HFF-Myc (cell line): Measurements from ENCODE around the gene ZNF473.
"Not testable (repeated sequence)": the region's sequence is repeated elsewhere in the genome, so short reads cannot be mapped to it uniquely, and the experiment has no call there.

ENCODE experiments used
- DNase-seq: peaks from one replicate; pipeline ENCODE4 v3.0.0-alpha.2; 2011; ENCODE audit warnings: low read depth; ENCODE audit errors: extremely low read depth
- H3K4me3 ChIP-seq: replicated peaks from 2 replicates; pipeline ENCODE4 v1.5.1; 2011; ENCODE audit warnings: low read depth, mild to moderate bottlenecking, control low read depth, low read length
- TF ChIP-seq, protein P1 (sequence below): IDR thresholded peaks from 2 replicates; pipeline ENCODE4 v1.5.1; 2012; ENCODE audit warnings: mild to moderate bottlenecking, low read depth, low read length, control low read depth; ENCODE audit errors: missing control alignments

The ZNF473 gene

DNA sequence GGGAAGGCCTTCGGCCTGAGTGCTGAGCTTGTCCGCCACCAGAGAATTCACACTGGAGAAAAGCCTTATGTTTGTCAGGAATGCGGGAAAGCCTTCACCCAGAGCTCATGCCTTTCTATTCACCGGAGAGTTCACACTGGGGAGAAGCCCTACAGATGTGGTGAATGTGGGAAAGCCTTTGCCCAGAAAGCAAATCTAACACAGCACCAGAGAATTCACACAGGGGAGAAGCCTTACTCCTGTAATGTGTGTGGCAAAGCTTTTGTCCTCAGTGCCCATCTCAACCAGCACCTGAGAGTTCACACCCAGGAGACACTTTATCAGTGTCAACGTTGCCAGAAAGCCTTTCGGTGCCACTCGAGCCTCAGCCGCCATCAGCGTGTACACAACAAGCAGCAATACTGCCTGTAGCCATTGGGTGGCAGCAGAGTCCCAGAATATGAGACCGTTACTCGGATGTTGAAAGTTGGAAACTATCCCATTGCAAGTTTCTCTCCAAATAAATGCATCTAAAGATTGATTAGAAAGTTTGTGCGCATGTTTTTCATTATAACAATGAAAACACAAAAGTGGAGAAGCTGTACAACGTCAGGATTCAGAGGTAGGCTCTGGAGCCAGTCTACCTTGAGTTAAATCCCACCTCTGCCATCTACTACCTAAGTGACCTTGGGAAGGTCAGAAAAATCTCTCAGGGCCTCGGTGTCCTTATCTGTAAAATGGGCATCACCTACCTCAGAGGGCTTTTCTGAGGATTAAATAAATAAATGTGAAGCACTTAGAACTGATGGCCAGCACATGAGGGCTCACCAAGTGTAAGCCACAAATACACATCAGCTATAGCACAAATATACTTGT, 21.1 kb downstream of the ZNF473 start:
- TF ChIP-seq, protein P1, sequence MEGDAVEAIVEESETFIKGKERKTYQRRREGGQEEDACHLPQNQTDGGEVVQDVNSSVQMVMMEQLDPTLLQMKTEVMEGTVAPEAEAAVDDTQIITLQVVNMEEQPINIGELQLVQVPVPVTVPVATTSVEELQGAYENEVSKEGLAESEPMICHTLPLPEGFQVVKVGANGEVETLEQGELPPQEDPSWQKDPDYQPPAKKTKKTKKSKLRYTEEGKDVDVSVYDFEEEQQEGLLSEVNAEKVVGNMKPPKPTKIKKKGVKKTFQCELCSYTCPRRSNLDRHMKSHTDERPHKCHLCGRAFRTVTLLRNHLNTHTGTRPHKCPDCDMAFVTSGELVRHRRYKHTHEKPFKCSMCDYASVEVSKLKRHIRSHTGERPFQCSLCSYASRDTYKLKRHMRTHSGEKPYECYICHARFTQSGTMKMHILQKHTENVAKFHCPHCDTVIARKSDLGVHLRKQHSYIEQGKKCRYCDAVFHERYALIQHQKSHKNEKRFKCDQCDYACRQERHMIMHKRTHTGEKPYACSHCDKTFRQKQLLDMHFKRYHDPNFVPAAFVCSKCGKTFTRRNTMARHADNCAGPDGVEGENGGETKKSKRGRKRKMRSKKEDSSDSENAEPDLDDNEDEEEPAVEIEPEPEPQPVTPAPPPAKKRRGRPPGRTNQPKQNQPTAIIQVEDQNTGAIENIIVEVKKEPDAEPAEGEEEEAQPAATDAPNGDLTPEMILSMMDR, result peak; percentile 57
- no peak for DNase-seq
- no peak overlapping the region for H3K4me3 ChIP-seq

DNA sequence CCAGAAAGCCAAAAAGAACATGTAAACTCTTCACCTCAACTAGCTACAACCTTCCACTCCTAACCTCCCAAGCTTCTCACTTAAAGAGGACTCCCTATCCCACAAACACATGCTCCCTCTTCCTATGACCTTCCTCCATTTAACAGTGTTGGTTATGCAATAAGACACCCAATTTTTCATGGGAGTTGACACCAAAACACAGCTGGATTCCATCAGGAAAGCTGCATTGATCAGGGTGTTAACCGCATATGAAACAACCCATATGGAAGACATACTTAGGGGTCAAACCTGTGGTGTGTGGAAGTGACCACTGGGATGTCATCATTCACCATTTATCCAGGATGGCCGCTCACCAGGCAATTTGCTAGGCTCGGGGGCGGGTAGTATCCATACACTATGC, 21.9 kb downstream of the ZNF473 start:
- TF ChIP-seq, protein P1, result no peak
- no peak overlapping the region for H3K4me3 ChIP-seq
- no peak for DNase-seq

DNA sequence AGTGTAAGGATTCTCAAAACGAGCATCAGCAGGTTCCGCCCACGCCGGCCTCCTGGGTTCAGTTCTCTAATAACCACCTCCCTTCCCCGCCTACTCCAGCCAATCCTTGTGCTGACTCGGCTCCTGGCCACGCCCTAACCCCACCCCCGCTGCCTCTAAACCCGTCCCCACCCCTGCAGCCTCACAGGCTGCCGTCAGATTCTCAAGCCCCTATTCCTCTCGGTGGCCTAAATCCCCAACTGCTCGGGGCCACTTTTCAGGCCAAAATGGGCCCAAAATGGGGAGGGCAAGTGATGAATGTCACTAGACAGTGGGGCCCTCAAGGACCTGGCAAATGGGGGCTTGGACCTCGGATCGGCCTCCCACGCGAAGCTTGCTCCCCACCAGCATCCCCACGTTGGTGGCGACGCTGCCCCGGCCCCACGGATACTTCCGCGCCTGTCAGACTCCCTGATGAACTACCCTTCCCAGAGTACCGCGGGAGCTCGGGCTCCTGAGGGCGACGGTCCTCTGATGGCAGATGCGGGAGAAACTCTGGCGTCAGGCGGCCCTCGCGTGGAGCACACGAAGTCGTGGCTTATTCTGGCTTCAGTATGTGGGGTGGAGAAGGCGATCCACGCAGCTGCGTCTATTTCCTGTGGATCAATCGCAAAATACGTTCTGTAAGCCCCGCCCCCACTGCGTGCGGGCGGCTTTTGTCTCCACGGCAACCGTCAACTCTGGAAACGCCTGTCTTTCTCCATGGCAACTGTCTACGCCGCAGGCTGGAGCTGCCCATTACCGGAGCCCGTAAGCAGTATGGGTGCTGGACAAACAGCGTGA, 24.8 kb downstream of the ZNF473 start:
- TF ChIP-seq, protein P1, result no peak
- peak; percentile 45 for DNase-seq
- peak overlapping the region; percentile 45 for H3K4me3 ChIP-seq

DNA sequence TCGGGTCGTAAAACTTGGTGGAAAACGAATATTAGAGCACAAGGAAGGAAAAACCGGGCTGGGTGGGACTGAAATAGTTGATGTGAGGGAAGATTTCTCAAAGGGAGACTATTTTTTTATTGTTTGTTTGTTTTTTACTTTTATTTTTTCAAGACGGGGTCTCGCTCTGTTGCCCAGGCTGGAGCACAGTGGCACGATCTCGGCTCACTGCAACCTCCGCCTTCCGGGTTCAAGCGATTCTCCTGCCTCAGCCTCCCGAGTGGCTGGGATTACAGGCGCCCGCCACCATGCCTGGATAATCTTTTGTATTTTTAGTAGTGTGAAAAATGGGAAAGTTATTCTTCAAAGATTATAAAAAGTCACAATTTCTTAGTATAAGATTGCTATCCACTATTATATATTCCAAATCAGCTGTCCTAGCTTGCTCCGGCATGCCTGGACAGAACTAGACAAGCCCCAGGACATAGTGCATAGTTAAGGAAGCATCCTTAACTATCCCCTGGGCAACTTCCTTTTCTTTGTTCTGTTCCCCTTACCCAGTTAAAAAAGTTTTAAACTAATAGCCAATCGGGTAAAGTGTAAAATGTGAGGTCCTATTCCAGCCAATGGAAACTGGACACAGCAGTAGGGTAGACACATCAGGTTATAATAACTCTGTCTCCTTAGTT, 25.6 kb downstream of the ZNF473 start:
- peak overlapping the region; percentile 45 for H3K4me3 ChIP-seq

DNA sequence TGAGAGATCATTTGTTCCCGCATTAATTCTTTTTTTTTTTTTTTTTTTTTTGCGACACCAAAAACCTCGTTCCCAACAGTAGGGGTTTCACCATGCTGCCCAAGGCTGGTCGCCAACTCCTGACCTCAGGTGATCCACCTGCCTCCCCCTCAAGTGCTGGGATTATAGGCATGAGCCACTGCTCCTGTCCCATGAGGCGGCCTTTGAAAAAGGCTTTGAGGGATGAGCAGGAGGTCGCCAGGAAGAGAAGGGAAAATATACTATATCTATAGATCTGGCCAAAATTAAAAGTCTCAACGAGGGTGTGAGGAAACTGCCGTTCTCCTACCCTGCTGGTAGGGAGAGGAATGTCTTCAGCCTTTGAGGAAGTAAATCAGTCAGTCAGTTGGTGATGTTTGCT, 26.2 kb downstream of the ZNF473 start:
- no peak for DNase-seq
- TF ChIP-seq, protein P1, result no peak
- no peak overlapping the region for H3K4me3 ChIP-seq

More for the DNA sequence above, 25.6 kb downstream of the ZNF473 start:
- DNase-seq, result not testable (repeated sequence)

DNA sequence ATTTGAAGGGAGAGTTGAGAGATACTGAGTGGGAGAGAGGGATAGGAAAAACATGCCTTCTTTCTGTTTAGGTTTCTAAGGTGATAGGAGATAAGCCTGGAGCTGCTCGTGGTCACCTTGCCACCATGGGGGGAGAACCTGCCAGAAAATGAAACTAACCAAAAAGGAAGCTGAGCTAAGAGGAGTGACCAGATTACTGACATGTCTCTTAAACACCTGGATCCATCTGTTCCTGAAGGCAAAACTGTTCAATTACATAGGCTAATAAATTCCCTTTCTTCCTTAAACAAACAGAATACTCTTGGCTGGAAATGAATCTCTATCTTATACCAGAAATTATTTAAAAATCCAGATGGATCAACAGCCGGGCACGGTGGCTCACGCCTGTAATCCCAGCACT, 27.3 kb downstream of the ZNF473 start:
- DNase-seq, result no peak
- H3K4me3 ChIP-seq, result no peak overlapping the region
- TF ChIP-seq, protein P1, result no peak

DNA sequence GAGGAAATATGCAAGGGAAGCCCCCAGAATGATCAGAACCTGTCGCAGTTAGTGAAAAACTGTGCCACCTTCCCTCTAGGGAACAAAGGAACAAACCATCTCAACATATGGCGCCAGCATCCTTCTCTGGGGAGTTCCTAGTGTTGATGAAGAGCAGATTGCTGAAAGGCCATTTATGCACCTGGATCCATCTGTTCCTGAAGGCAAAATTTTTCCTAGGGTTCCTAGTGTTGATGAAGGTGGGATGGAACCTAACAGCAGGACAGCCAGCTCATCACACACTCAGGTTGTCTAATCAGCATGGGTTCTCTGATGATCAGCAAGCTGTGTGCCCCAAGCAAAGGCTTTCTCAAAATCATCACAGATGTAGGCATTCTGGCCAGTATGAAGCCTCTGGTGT, 32.6 kb downstream of the ZNF473 start:
- H3K4me3 ChIP-seq, result no peak overlapping the region
- TF ChIP-seq, protein P1, result no peak
- DNase-seq, result no peak
